GM20000 (cell line): ENCODE data around the gene NUP62CL.

ENCODE experiments used
- DNase-seq: peaks from one replicate; pipeline ENCODE4 v3.0.0; 2012; ENCODE audit warnings: low spot score
- CTCF ChIP-seq: IDR thresholded peaks from 2 replicates; pipeline ENCODE4 v1.5.1; 2012; ENCODE audit warnings: mild to moderate bottlenecking, control low read depth; ENCODE audit errors: extremely low read depth, missing control alignments

The NUP62CL gene

GRCh38 chrX:107076158-107076557, 130.1 kb downstream of the NUP62CL start:
- no peak for TF ChIP-seq CTCF
- no peak for DNase-seq
